GM23338 (cell line): ENCODE data around the gene FKBP5. TPM values are rescaled to one million over a fixed set of nuclear protein-coding genes. Genes with fewer than 3 reads are reported as not detected.
"Not testable (repeated sequence)": the region's sequence is repeated elsewhere in the genome, so short reads cannot be mapped to it uniquely, and the experiment has no call there.

Source experiments
- ATAC-seq: fragments of 200-7000 bp; cut with Tn5 transposase; 3 replicates; pipeline ENCODE4 v1.9.1; 2020
- DNase-seq: peaks from one replicate; pipeline ENCODE4 v3.0.0-alpha.2; 2015; ENCODE audit warnings: low spot score
- H2AFZ ChIP-seq: fragments of 200-600 bp; sonication (generic); 2 replicates; pipeline ENCODE4 v1.8.0; 2016; ENCODE audit warnings: antibody characterized with exemption, mild to moderate bottlenecking, moderate library complexity
- H3F3A ChIP-seq: fragments of 200-600 bp; sonication (generic); replicated peaks from 2 replicates; pipeline ENCODE4 v1.8.0; 2017; ENCODE audit warnings: antibody characterized with exemption, mixed run types, low read depth
- H3K27ac ChIP-seq: fragments of 200-600 bp; sonication (generic); 2 replicates; pipeline ENCODE4 v1.6.1; 2016; ENCODE audit warnings: low read depth
- H3K27me3 ChIP-seq: fragments of 200-600 bp; sonication (generic); 2 replicates; pipeline ENCODE4 v1.8.0; 2016; ENCODE audit warnings: mild to moderate bottlenecking, mixed run types, moderate library complexity; ENCODE audit not compliant: insufficient read depth
- H3K36me3 ChIP-seq: fragments of 200-600 bp; sonication (generic); 2 replicates; pipeline ENCODE4 v1.8.0; 2016; ENCODE audit warnings: mild to moderate bottlenecking; ENCODE audit not compliant: insufficient read depth
- H3K4me1 ChIP-seq: fragments of 200-600 bp; sonication (generic); 2 replicates; pipeline ENCODE4 v1.8.0; 2016; ENCODE audit warnings: mild to moderate bottlenecking, moderate library complexity; ENCODE audit not compliant: insufficient read depth
- H3K4me2 ChIP-seq: fragments of 200-600 bp; sonication (generic); 2 replicates; pipeline ENCODE4 v1.7.1; 2017; ENCODE audit warnings: mixed run types
- H3K4me3 ChIP-seq: fragments of 200-600 bp; sonication (generic); 2 replicates; pipeline ENCODE4 v1.6.1; 2016; ENCODE audit warnings: mixed run types
- H3K79me2 ChIP-seq: fragments of 200-600 bp; sonication (generic); replicated peaks from 2 replicates; pipeline ENCODE4 v1.8.0; 2017; ENCODE audit warnings: mild to moderate bottlenecking; ENCODE audit not compliant: insufficient read depth
- H3K9me2 ChIP-seq: fragments of 200-600 bp; sonication (generic); 2 replicates; pipeline ENCODE4 v1.8.0; 2017; ENCODE audit not compliant: insufficient read depth
- H4K20me1 ChIP-seq: fragments of 200-600 bp; sonication (generic); replicated peaks from 2 replicates; pipeline ENCODE4 v1.8.0; 2017; ENCODE audit warnings: mild to moderate bottlenecking; ENCODE audit not compliant: insufficient read depth
- H3K27ac Mint-ChIP-seq: 2 replicates; pipeline ENCODE4 v1.8.0; 2020; ENCODE audit warnings: inconsistent platforms, mild to moderate bottlenecking, moderate library complexity, mixed read lengths
- H3K27me3 Mint-ChIP-seq: 3 replicates; pipeline ENCODE4 v1.8.0; 2022; ENCODE audit warnings: low read depth, mild to moderate bottlenecking, moderate library complexity, mixed read lengths, inconsistent platforms; ENCODE audit not compliant: insufficient read depth, poor library complexity
- H3K36me3 Mint-ChIP-seq: 3 replicates; pipeline ENCODE4 v1.8.0; 2021; ENCODE audit warnings: low read depth, mild to moderate bottlenecking, inconsistent platforms, moderate library complexity, mixed read lengths
- H3K4me1 Mint-ChIP-seq: 3 replicates; pipeline ENCODE4 v1.8.0; 2020; ENCODE audit warnings: mild to moderate bottlenecking, inconsistent platforms, mixed read lengths
- H3K4me3 Mint-ChIP-seq: 3 replicates; pipeline ENCODE4 v1.8.0; 2021; ENCODE audit warnings: moderate library complexity, mild to moderate bottlenecking, inconsistent platforms, mixed read lengths
- H3K9me3 Mint-ChIP-seq: 3 replicates; pipeline ENCODE4 v1.8.0; 2020; ENCODE audit warnings: moderate library complexity, mild to moderate bottlenecking, inconsistent platforms, mixed read lengths
- CREB1 ChIP-seq: fragments of 250-450 bp; sonication (Bioruptor Pico); IDR thresholded peaks from 2 replicates; pipeline ENCODE4 v1.5.0; 2020; ENCODE audit warnings: low read depth, mild to moderate bottlenecking, moderate library complexity
- EZH2 ChIP-seq: fragments of 200-600 bp; sonication (generic); IDR thresholded peaks from one replicate; pipeline ENCODE4 v1.8.0; 2017; ENCODE audit warnings: antibody characterized with exemption, mild to moderate bottlenecking, low read depth; ENCODE audit not compliant: unreplicated experiment
- EZH2phosphoT487 ChIP-seq: fragments of 200-600 bp; sonication (generic); IDR thresholded peaks from one replicate; pipeline ENCODE4 v1.8.1; 2018; ENCODE audit warnings: antibody characterized with exemption; ENCODE audit not compliant: unreplicated experiment
- JUNB ChIP-seq: IDR thresholded peaks from one replicate; pipeline ENCODE4 v1.6.1; 2016; ENCODE audit warnings: antibody characterized with exemption; ENCODE audit not compliant: unreplicated experiment
- NANOG ChIP-seq: IDR thresholded peaks from 2 replicates; pipeline ENCODE4 v1.6.1; 2016; ENCODE audit warnings: antibody characterized with exemption, borderline replicate concordance
- POLR2AphosphoS5 ChIP-seq: IDR thresholded peaks from 2 replicates; pipeline ENCODE4 v1.6.1; 2016; ENCODE audit warnings: antibody characterized with exemption, low read depth
- STAT1 ChIP-seq: IDR thresholded peaks from one replicate; pipeline ENCODE4 v1.6.1; 2016; ENCODE audit warnings: antibody characterized with exemption; ENCODE audit not compliant: unreplicated experiment
- ZNF114 ChIP-seq: fragments of 250-450 bp; sonication (Bioruptor Pico); IDR thresholded peaks from 2 replicates; pipeline ENCODE4 v1.5.0; 2020; ENCODE audit warnings: mild to moderate bottlenecking, moderate library complexity
- ZNF331 ChIP-seq: fragments of 250-450 bp; sonication (Bioruptor Pico); IDR thresholded peaks from 2 replicates; pipeline ENCODE4 v1.5.0; 2020; ENCODE audit warnings: low read depth, mild to moderate bottlenecking, moderate library complexity
- ZNF462 ChIP-seq: fragments of 250-450 bp; sonication (Bioruptor Pico); IDR thresholded peaks from 2 replicates; pipeline ENCODE4 v1.5.0; 2020; ENCODE audit warnings: mild to moderate bottlenecking, moderate library complexity
- polyA plus RNA-seq: library from polyadenylated mRNA; unstranded; fragments of >200 nt; fragmentation: Nextera tagmentation; extraction: Ambion mirVana; gene quantifications from 2 replicates; pipeline ENCODE4 v1.2.1, GENCODE V29; 2016
- total RNA-seq: library from RNA; depleted of rRNA; stranded (reverse); fragments of >200 nt; shearing (Covaris generic); gene quantifications from 2 replicates; pipeline ENCODE4 v1.2.3, GENCODE V29; 2014
- TF ChIP-seq, protein P1 (sequence below), 2 experiments: fragments of 200-600 bp in 1 of 2; sonication (generic) in 1 of 2; conservative IDR thresholded peaks; 2 replicates each; pipeline versions ENCODE4 v1.5.1 to v1.6.1; 2016 to 2017; ENCODE audit warnings: antibody characterized with exemption in 2 of 2, low read depth in 2 of 2, mild to moderate bottlenecking in 2 of 2, moderate library complexity in 1 of 2
- TF ChIP-seq, protein P2 (sequence below): IDR thresholded peaks from one replicate; pipeline ENCODE4 v1.6.1; 2018; ENCODE audit warnings: antibody characterized with exemption; ENCODE audit not compliant: unreplicated experiment

The FKBP5 gene
- total and polyA plus RNA-seq, 2 experiments from 2014 or later, result 19.8 to 28.6 TPM

DNA sequence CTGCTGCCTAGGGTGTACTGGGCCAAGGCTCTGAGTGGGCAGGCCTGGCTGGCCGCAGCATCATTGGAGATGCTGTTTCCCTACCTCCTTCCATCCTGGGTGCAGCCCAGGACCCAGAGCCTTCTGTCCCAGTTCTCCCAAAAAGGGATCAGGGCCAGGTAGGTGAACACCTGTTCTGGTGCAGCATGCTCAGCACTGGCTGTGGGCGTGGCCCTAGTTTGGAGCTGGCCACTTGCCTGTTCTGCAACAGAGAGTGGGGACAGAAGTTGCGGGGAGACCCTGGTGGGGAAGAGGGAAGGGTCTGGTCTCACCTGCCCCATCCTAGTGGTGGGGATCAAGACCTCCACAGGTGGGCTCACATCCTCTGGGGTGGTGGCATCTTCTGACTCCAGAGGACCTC lies 46.7 kb upstream of the FKBP5 start (continued):
- TF ChIP-seq ZNF462 (CRISPR knock-in tag) (no peak), EZH2phosphoT487 (no peak), STAT1 (no peak), CREB1 (CRISPR knock-in tag) (no peak), POLR2AphosphoS5 (no peak), JUNB (no peak), ZNF114 (CRISPR knock-in tag) (no peak), NANOG (no peak), ZNF331 (CRISPR knock-in tag) (no peak), EZH2 (no peak)
- TF ChIP-seq, protein P1, sequence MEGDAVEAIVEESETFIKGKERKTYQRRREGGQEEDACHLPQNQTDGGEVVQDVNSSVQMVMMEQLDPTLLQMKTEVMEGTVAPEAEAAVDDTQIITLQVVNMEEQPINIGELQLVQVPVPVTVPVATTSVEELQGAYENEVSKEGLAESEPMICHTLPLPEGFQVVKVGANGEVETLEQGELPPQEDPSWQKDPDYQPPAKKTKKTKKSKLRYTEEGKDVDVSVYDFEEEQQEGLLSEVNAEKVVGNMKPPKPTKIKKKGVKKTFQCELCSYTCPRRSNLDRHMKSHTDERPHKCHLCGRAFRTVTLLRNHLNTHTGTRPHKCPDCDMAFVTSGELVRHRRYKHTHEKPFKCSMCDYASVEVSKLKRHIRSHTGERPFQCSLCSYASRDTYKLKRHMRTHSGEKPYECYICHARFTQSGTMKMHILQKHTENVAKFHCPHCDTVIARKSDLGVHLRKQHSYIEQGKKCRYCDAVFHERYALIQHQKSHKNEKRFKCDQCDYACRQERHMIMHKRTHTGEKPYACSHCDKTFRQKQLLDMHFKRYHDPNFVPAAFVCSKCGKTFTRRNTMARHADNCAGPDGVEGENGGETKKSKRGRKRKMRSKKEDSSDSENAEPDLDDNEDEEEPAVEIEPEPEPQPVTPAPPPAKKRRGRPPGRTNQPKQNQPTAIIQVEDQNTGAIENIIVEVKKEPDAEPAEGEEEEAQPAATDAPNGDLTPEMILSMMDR (conservative IDR thresholded peaks at IDR 0.05; ENCODE audit: low read depth in 2 of 2), result no peak
- TF ChIP-seq, protein P2, sequence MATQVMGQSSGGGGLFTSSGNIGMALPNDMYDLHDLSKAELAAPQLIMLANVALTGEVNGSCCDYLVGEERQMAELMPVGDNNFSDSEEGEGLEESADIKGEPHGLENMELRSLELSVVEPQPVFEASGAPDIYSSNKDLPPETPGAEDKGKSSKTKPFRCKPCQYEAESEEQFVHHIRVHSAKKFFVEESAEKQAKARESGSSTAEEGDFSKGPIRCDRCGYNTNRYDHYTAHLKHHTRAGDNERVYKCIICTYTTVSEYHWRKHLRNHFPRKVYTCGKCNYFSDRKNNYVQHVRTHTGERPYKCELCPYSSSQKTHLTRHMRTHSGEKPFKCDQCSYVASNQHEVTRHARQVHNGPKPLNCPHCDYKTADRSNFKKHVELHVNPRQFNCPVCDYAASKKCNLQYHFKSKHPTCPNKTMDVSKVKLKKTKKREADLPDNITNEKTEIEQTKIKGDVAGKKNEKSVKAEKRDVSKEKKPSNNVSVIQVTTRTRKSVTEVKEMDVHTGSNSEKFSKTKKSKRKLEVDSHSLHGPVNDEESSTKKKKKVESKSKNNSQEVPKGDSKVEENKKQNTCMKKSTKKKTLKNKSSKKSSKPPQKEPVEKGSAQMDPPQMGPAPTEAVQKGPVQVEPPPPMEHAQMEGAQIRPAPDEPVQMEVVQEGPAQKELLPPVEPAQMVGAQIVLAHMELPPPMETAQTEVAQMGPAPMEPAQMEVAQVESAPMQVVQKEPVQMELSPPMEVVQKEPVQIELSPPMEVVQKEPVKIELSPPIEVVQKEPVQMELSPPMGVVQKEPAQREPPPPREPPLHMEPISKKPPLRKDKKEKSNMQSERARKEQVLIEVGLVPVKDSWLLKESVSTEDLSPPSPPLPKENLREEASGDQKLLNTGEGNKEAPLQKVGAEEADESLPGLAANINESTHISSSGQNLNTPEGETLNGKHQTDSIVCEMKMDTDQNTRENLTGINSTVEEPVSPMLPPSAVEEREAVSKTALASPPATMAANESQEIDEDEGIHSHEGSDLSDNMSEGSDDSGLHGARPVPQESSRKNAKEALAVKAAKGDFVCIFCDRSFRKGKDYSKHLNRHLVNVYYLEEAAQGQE, result no peak

DNA sequence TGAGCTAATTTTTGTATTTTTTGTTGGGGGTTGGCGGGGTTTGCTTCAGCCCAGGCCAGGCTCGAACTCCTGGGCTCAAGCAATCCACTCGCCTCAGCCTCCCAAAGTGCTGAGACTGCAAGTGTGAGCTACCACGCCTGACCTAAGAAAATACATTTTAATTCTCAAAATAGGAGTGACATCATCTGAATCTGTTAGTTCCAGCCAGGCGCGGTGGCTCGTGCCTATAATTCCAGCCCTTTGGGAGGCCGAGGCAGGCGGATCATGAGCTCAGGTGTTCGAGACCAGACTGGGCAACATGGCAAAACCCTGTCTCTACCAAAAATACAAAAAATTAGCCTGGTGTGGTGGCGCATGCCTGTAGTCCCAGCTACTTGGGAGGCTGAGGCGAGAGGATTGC lies 45.6 kb upstream of the FKBP5 start:
- H3K4me3 Mint-ChIP-seq, H3K9me3 Mint-ChIP-seq: not testable (repeated sequence)
- peaks cover 47% of the 10 kb centered on the region for H3K4me1 Mint-ChIP-seq

More for the DNA sequence above, 45.6 kb upstream of the FKBP5 start:
- not testable (repeated sequence) for ATAC-seq, H2AFZ ChIP-seq, H3K36me3 Mint-ChIP-seq, H3K36me3 ChIP-seq, H3K27ac Mint-ChIP-seq, H3K9me2 ChIP-seq, H3K27ac ChIP-seq, DNase-seq, H3K4me3 ChIP-seq, H3K79me2 ChIP-seq, H3K27me3 ChIP-seq, H3K4me2 ChIP-seq, H4K20me1 ChIP-seq
- peaks cover 15% of the 10 kb centered on the region for H3K27me3 Mint-ChIP-seq
- Histone ChIP-seq H3F3A (peaks cover 31% of the 10 kb centered on the region), H3K4me1 (peaks cover 37% of the 10 kb centered on the region)
